ENCODE results near the gene SCNN1B.
"Not testable (repeated sequence)": the region's sequence is repeated elsewhere in the genome, so short reads cannot be mapped to it uniquely, and the experiment has no call there.

The SCNN1B gene

DNA sequence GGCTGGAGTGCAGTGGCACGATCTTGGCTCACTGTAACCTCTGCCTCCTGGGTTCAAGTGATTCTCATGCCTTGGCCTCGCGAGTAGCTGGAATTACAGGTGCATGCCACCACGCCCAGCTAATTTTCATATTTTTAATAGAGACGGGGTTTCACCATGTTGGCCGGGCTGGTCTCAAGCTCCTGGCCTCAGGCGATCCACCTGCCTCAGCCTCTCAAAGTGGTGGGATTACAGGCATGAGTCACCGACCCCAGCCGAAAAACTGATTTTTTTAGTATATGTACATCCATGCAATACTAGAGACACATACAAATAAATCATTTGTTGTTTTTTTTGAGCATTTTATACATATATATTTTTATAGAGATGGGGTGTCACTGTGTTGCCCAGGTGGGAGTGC lies 79.6 kb downstream of the SCNN1B start:
- not testable (repeated sequence) for DNase-seq (ENCODE audit: low read depth)

DNA sequence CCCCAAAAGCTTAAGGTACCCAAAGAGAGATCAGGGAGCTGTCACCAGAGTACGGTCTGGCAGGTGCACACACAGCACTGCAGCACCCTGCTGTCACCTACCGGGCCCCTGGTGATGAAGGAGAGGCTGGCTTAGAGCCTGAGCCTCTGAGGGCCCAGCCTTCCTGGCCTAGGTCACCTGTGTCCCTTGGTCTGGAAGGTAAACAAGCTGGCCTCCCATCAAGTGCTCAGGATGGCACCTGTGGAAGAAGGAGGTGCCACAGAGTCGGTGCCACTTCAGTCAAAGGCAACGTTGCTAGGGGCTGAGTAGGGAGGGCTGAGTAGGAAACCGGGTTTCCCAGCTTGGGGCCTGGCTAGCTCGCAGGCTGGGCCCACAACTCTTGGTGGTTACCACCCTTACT lies 80.2 kb downstream of the SCNN1B start:
- DNase-seq (ENCODE audit: low read depth) = no peak

DNA sequence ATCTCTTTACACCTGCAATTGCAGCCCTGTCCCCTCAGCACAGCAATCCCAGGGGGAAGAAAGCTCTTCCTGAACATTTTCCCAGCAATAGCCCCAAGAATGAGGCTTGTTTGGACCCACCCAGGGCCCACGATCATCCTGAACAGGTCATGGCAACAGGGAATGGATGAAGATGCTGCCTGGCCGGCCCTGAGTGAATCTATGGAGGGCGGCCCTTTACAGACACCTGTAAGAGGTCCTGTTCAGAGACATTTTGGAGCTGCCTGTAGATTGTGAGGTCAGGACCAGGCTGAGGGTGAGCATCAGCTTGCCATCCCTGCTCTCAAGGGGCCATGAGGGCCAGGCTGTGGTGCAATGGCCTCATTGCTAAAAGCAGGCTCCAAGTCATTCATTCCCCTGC lies 81.8 kb downstream of the SCNN1B start:
- no peak for DNase-seq (ENCODE audit: low read depth)

DNA sequence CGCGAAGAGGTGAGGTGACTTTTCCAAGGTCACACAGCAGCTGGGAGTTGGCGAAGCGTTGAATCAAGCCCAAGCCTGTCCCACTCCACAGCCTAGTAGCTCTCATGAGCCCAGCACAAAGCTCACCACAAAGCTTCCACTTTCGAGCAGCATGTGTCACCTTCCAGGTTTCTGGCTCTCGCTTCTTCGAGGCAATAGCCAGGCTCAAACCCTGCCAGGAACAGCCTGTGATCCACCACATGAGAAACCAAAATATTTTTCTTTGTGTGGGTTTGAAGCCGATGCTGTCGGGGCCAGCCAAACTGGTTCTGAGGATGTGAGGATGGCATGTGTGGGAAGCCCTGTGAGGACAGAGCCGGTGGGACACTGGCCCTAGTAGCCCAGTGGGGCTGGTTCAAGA lies 82.8 kb downstream of the SCNN1B start:
- DNase-seq (ENCODE audit: low read depth) = no peak

DNA sequence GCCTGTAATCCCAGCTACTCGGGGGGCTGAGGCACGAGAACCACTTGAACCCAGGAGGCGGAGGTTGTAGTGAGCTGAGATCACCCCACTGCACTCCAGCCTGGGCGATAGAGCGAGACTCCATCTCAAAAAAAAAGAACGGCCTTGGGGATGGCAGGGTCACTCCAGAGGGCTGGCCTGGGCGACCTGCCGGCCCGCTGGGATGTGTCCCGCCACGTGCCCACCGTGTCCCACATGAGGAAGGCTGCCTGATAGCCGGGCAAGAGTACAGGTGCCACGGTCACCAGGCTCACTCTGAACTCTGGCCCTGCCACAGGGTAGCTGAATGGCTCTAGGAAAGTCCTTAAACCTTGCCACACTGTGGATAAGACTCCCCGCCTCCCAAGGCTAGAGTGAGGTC lies 83.3 kb downstream of the SCNN1B start:
- no peak for DNase-seq (ENCODE audit: low read depth)

DNA sequence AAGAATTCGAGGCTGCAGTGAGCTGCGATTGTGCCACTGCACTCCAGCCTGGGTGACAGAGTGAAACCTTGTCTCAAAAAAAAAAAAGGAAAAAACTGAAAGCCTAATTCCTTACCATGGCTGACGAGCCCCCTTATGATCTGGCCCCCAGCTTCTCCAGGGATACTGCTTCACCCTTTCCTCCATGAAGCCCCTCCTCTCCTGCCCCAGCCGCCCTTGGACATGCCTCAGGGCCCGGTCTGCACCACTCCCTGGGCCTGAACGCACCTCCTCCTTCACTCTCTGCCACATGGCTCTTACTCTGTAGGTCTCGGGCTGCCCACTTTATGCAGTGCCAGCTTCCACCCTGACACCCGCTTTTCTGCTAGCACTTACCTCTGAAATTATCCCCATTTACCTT lies 85.6 kb downstream of the SCNN1B start:
- DNase-seq (ENCODE audit: low read depth) = no peak

DNA sequence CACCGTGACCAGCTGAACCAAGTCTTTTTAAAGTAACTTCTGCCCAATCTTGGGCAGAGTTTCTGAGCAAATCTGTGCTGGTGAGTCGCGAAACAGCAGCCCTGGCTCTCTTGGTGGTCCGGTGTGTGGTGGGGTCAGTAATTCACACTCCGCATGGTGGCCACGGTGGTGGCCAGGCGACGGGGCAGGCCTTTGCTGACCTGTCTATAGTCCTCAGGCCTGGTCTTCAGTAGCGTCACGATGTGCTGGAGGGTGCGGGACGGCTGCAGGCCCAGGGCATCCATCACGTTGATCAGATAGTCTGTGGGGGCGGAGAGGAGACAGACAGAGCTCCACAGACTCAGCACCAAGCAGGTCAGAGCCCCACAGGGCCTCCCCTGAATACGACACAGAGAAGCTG lies 86.7 kb downstream of the SCNN1B start:
- no peak for DNase-seq (ENCODE audit: low read depth)

DNA sequence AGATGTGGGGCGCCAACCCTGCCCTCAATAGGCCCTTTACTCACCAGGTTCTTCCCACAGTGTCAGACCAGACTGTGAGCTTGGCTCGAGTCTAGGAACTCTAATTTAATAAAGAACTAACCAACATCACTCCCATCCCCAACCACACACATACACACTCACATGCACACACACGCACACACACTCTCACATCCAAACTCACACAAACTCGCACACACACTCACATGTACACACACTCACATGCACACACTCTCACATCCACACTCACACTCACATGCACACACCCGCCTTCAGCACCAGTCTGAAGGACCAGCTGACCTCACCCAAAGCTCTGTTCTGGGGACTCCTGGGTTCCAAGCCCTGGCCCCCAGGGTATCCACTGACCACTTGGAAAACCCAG lies 87.1 kb downstream of the SCNN1B start:
- DNase-seq (ENCODE audit: low read depth) = no peak

DNA sequence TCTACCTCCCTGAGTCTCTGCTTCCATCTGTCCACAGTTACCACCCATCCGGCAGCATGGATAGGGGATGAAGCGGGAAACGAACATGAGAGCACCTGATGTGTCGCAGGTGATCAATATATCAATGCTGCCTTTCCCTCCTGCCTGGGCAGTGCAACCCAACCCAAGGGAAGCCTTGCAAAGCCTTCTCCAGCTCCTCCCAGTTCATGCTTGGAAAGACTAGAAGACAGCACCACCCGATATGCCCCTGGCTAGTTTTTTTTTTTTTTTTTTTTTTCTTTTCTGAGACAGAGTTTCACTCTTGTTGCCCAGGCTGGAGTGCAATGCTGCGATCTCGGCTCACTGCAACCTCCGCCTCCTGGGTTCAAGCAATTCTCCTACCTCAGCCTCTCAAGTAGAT lies 87.8 kb downstream of the SCNN1B start:
- not testable (repeated sequence) for DNase-seq (ENCODE audit: low read depth)

DNA sequence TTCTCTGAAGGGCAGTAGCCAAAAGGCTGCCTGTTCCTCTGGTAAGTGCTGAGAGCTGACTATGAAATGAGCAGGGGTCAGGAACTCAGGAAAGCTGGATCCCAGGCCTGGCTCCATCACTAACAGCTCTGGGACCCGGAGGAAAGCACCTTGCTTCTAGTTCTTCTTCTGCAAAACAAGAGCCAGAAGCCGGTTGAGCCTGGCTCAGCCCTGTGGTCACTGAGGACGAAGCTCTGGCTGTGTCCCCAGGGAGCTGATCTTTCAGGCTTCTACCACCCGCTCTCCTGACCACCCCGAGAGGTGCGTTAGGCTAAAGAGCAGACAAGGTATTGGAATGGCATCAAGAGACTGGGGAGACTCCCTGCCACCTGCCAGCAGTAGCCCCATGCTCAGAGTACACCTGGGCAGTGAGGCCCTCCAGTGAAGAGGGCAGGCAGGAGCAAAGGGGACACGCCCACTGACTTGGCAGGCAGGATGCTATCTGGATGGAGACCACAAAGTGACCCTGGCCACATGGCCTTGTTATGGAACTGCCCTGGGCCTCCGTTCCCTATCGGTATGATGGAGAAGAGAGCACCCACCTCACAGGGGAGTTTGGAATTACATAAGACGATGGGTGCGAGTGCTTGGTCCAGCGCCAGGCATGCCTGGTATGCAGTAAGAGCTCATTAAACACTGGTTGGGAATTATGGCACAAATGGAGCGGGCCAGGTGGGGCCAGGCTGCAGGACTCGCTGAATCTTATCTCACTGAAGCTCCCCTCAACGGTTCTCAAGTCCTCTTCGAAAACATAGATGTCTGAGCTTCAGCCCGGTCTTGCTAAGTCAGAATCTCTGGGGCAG lies 89.5 kb downstream of the SCNN1B start:
- DNase-seq (ENCODE audit: low read depth) = no peak

DNA sequence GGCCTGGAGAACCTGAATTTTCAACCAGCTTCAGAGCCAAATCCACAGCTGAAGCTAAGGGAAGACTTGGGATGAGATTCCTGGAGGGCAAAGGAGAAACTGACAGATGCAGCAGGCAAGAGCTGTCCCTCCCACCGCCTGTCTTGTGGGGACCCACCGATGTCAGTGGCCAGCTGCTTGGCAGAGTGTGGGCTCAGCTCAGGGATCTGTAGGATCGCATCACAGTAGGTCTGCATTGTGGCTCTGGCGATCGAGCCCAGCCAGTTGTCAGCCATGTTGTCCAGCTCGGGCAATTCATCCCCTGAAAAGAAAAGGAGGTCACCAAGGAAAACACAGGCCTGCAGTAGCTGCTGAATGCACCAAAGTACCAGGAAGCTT lies 90.1 kb downstream of the SCNN1B start:
- DNase-seq (ENCODE audit: low read depth) = no peak

DNA sequence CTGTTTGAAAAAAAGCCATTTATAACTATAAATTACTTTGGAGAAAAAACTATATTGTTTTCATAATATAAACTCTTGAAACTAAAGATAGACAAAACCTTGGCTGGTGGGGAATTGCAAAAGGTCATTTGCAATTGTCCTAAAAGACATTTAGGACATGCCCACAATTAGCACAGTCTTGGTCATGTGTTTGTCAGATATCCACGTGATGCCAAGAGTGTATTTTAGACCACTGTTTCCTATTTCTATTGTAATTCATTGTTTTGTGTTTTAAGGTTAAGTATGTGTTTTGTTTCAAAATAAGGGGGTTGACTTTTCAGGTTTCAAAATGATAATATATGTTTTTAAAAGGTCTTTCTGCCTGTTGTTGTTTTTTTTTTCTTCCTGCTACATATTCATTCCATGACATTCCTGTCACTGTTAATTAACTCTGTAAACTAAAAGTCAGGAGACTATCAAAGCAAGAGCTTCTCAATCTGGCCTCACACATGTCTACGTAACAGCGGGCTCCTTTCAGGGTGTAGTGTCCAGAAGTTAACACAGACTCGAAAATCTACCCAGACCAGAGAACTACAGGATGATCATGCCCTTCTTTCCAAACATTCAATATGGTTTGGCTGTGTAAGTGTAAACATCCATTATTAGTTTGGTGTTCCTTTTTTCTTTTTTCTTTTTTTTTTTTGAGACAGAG lies 92.2 kb downstream of the SCNN1B start:
- no peak for DNase-seq (ENCODE audit: low read depth)

DNA sequence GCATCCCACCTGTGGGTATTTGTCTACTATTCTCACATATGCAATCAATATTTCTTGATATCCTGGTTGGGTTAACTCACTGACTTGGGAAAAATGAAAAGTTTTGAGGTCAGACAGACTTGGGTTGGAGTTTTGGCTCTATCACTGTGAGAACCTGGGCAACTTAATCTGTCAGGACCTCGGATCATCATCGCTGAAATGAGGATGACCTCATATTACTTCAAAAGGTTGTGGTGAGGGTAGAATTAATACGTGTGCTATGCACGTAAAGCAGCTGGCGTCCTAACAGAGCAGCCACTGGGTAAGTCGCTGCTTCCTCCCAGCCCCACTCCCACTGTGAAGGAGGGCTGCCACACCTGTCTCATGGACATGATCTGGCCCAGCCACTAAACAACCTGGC lies 93.6 kb downstream of the SCNN1B start:
- DNase-seq (ENCODE audit: low read depth) = no peak

DNA sequence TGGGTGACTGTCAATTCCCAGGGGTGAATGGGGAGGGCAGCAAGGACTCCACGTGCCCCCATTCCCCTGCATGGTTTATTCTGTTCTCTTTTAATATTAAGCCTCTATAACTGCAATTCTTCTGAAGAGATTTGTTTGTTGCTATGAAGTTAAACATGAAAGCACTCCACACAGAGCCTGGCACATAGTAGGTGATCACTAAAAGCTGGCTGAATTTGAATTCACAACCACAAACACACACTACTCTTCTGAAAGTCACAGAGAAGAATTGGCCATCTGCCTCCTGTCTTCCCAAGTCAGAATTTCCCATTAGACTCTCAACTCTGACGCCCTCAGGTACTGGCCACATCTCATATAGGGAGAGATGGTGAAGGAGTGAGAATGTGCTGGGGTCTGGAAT lies 95.4 kb downstream of the SCNN1B start:
- DNase-seq (ENCODE audit: low read depth) = no peak

DNA sequence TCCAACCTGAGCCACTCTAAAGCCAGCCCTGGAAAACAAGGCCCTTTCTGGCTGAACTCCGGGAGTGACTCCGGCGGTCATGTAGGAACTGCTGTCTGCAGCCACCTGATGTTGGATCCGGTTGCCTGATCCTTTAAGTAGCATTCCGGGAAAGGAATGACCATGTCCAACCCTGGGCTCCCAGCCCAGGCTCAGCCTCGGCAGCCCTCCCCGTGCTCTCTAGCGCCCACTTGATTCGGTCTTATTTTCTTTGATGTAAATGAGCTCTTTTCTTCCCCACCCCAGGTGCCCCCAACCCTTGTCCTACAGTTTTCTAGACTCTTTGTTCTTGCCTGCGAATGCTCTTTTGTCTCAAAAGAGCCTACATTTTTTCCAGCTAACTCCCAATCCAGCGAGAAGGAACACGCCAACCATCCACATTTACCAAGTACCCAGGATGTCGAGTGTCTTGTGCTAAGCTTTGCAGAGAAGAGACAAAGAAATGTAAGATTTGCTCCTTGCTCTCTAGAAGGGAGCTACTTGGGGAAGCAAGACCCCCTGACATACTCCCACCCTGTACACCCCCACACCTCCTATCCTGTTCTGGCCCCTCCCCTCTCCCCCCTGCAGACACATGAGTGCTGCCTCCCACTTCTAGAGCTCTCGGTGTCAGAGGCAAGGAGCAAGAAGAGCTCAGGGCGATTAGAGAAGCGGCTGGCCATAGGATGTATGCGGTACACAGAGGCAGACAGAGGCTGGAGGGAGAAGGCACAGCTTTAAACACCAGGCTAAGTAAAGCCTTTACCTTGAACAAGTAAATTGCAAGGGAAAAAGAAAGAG lies 97.1 kb downstream of the SCNN1B start:
- DNase-seq (ENCODE audit: low read depth) = no peak

DNA sequence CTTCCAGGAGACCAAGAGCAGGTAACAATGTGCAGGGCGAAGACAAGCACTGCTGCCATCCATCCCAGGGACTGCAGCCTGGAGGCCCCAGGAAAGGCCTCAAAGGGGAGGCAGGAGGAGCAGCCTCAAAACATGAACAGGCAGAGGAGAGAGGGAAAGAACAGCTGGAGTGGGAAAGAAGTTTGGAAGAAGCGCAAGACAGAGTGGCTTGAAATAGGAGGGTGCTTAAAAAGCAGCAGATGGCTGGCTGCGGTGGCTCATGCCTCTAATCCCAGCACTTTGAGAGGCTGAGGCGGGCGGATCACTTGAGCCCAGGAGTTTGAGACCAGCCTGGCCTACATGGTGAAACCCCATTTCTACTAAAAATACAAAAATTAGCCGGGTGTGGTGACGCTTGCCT lies 98.3 kb downstream of the SCNN1B start:
- DNase-seq (ENCODE audit: low read depth) = not testable (repeated sequence)

DNA sequence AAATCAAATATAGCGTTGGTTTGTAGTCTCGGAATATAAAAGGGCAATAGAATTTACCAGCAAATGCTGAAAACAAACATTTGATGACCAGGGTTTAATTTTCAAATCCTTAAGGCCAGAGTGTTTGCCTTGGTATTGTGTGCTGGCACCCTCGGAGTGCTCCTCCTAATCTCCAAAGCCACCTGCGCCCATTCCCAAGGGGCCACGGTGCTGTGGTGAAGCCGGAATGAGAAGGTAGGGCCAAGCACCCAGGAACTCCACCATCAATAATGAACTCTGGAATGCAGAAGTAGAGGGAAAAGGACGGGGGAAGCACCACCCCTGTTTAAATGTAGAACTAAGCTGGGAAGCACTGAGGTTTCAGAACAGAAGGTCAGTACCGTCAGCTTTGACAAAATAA lies 99.0 kb downstream of the SCNN1B start:
- no peak for DNase-seq (ENCODE audit: low read depth)

DNA sequence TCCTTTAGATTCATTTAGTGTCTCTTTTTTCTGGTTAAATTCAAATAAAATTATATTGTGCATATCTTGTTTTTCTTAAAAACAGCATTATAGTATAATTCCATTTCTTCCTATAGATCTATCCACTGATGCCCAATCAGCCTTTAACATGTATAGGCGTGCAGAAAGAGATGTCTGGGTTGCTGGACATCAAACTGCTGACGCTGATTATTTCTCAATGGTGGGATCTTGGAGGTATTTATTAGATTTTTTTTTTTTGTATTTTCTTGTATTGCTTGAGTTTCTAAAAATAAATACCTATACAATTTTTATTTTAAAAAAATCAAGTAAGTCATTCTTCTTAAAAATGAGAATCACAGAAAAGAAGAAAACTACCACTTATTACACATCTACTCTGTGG lies 100.0 kb downstream of the SCNN1B start:
- no peak for DNase-seq (ENCODE audit: low read depth)

DNA sequence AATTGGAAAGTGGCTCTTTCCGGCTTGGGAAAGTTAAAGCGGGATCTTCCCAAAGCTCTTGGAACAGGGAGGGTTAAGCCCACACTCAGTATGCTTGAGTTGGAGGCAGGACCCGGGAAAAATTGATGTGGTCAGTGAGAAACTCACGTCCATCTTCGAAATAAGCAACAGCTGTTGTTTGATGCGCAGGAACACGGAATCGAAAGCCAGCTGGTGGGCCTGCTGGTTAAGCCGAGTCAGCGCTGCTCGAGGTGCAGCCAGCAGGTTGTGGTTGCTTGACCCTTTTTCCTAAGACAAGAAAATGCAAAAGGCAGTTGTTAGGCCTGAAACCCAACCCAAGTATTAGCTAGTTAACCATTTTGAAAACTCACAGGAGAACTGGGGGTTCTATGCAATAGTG lies 101.4 kb downstream of the SCNN1B start:
- no peak for DNase-seq (ENCODE audit: low read depth)

DNA sequence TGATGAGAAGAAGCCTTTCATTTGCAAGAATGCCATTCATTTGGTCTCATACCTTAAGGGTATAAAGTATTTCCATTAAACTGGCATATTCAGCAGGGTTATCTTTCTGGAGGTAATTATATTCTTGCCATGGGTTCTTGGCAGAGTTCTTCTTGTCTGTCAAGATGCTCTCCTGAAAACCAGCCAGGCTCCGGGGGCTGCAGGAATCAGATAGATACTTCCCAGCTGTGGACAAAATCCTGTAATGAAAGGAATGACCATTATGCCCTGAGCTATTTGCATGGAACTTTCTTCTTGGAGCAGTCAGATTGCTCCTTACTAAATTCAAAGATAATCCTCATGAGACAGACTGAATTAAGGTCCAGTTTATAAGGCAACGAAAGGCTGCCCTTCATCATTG lies 103.9 kb downstream of the SCNN1B start:
- DNase-seq (ENCODE audit: low read depth) = no peak

DNA sequence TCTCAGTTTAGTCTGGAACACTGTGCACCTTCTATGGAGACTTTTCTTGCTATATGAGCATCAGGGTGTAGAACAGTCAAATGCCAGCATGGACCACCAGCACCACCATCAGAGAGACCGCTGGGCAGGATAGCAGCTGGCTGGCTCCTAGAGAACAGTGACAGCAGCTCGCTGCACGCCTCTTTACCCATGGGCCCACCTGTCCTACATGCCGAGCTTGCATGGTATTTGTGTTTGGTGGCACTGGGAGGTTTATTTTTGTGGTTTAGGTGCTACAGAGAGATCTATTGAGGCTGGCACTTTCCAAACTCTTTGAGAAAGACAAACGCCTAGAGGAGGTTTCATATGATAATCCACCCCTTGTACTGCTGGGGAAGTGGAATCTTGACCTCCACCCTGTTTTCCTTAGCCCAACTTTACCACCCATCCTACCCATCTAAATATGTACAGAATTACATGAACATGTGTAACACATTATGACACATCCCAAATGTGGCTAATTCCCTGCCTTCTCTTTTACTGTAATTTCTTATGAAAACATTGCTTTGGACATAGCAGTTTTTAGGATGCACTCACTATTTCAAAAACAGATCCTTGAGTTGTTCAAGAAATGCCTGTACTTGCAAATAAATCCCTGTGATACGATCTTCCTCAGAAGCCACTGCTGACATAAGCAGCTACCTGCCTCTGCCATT lies 104.6 kb downstream of the SCNN1B start:
- DNase-seq (ENCODE audit: low read depth) = no peak

DNA sequence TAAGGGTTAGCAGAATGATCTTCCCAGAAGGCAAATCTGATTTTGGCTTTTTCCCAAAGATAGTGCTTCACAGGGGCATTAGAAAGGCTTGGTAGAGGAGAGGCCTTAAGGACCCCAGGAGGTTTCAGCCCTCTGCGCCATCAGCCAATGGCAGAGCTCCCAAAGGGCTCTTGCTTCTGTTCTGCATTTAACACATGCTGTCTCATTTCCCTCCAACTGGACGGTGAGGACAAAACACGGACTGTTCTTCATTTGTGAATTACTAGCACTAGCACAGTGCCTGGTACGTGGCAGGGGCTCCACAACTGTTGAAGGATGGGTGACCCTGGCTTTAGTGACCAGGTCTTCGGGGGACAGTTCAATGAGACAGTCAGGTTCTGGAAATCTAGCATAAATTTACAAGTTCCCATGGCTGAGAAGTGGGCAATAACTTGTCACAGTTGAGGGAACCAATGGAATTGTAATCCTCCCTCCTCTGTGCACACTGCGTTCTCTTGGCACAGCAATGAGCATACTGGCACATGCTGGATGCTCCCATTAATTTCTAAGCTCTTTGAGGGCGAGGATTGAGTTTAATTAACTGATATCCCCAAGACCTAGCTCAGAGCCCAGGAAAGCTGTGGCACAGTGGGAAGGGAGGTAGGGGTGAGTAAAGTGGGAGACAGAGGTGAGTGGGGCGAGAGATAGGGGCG lies 105.5 kb downstream of the SCNN1B start:
- DNase-seq (ENCODE audit: low read depth) = no peak
